Endodermal cell (in vitro differentiated cells): ENCODE measurements around the gene TRERF1. TPM values are rescaled to one million over a fixed set of nuclear protein-coding genes. Genes with fewer than 3 reads are reported as not detected.

ENCODE experiments used
- DNase-seq: peaks from one replicate; pipeline ENCODE4 v3.0.0-alpha.2; 2017
- H3K27ac ChIP-seq: 2 replicates; pipeline ENCODE4 v1.5.1; 2013; ENCODE audit warnings: mild to moderate bottlenecking, low read depth, low read length, moderate library complexity
- H3K27me3 ChIP-seq: 2 replicates; pipeline ENCODE4 v1.6.1; 2013; ENCODE audit warnings: mild to moderate bottlenecking, low read length, moderate library complexity; ENCODE audit not compliant: insufficient read depth, control insufficient read depth, poor library complexity, severe bottlenecking
- H3K36me3 ChIP-seq: 2 replicates; pipeline ENCODE4 v1.7.0; 2013; ENCODE audit warnings: mild to moderate bottlenecking, low read length, moderate library complexity; ENCODE audit not compliant: control insufficient read depth, insufficient read depth
- H3K4me1 ChIP-seq: one replicate; pipeline ENCODE4 v1.7.0; 2013; ENCODE audit warnings: low read length; ENCODE audit not compliant: control insufficient read depth, insufficient read depth
- H3K4me3 ChIP-seq: 2 replicates; pipeline ENCODE4 v1.5.1; 2013; ENCODE audit warnings: mild to moderate bottlenecking, low read length, moderate library complexity
- H3K9ac ChIP-seq: 2 replicates; pipeline ENCODE4 v1.6.1; 2013; ENCODE audit warnings: mild to moderate bottlenecking, low read length, moderate library complexity; ENCODE audit not compliant: poor library complexity, severe bottlenecking; ENCODE audit errors: extremely low read depth
- H3K9me3 ChIP-seq: 2 replicates; pipeline ENCODE4 v1.6.1; 2013; ENCODE audit warnings: mild to moderate bottlenecking, low read length, moderate library complexity; ENCODE audit not compliant: control insufficient read depth
- H3K27ac Mint-ChIP-seq: 2 replicates; pipeline ENCODE4 v1.8.0; 2020; ENCODE audit warnings: mixed read lengths
- H3K27me3 Mint-ChIP-seq: 2 replicates; pipeline ENCODE4 v1.8.0; 2021; ENCODE audit warnings: mild to moderate bottlenecking, mixed read lengths; ENCODE audit not compliant: insufficient read depth
- H3K36me3 Mint-ChIP-seq: 2 replicates; pipeline ENCODE4 v1.8.0; 2020; ENCODE audit warnings: low read depth, mixed read lengths
- H3K4me1 Mint-ChIP-seq: 2 replicates; pipeline ENCODE4 v1.8.0; 2020; ENCODE audit warnings: mixed read lengths
- H3K4me3 Mint-ChIP-seq: 2 replicates; pipeline ENCODE4 v1.8.0; 2020; ENCODE audit warnings: mild to moderate bottlenecking, moderate library complexity, mixed read lengths
- H3K9me3 Mint-ChIP-seq: 2 replicates; pipeline ENCODE4 v1.8.0; 2020; ENCODE audit warnings: mild to moderate bottlenecking, mixed read lengths
- WGBS, 2 experiments: methylation state at CpG; one replicate each; pipeline versions ENCODE4 v1.1.5 to v1.1.7; 2013; ENCODE audit warnings: missing lambda C conversion rate in 2 of 2, mixed read lengths in 1 of 2; ENCODE audit not compliant: insufficient coverage in 1 of 2, insufficient read length in 1 of 2; 5-methylcytosine and 5-hydroxymethylcytosine counted together
- total RNA-seq, 2 donors: library from RNA; stranded (reverse); fragmentation: NEBNext Ultra II Directional in 1 of 2; extraction: Animal tissue kit (Norgen Biotek cat#: 25700) in 1 of 2; gene quantifications; 2 replicates in 1 of 2; 3 replicates in 1 of 2; pipeline ENCODE4 v1.2.1, GENCODE V29; 2021
- TF ChIP-seq, protein P1 (sequence below): fragments of 200-600 bp; sonication (generic); conservative IDR thresholded peaks from 2 replicates; pipeline ENCODE4 v1.5.0; 2021; ENCODE audit warnings: antibody characterized with exemption, mild to moderate bottlenecking

TRERF1 gene
- total RNA-seq, 2 donors from 2014 or later = 4.7 to 5.3 TPM

DNA sequence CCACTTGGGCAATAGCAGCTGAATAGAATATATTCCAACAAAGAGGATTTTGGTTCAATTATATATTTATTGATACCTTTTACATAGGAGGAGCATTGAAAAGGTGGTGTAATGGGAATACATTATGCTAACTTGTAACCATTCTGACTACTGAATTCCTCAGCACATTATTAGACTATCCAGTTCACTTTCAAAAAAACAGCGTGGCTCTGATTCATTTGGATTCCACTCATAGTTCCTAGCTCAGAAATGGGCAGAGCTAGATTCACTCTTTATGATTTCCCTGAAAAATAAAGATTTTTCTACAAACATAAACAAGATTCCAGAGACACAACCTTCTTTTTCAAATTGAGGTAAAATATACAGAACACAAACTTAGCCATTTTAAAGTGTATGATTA lies 9.2 kb upstream of the TRERF1 start:
- peaks cover 5% of the 10 kb centered on the region for H3K9me3 ChIP-seq
- no peaks in the 10 kb centered on the region for H3K27me3 ChIP-seq
- WGBS, 2 experiments = 85 to 89% methylated on average over 1 of the region's 1 CpG
- Mint-ChIP-seq H3K36me3 (no peaks in the 10 kb centered on the region), H3K27ac (no peak overlapping the region), H3K4me1 (peaks cover 5% of the 10 kb centered on the region), H3K9me3 (peaks cover 12% of the 10 kb centered on the region), H3K4me3 (no peak overlapping the region), H3K27me3 (peaks cover 7% of the 10 kb centered on the region)
- H3K4me1 ChIP-seq = no peaks in the 10 kb centered on the region
- H3K36me3 ChIP-seq = no peaks in the 10 kb centered on the region
- TF ChIP-seq, protein P1, sequence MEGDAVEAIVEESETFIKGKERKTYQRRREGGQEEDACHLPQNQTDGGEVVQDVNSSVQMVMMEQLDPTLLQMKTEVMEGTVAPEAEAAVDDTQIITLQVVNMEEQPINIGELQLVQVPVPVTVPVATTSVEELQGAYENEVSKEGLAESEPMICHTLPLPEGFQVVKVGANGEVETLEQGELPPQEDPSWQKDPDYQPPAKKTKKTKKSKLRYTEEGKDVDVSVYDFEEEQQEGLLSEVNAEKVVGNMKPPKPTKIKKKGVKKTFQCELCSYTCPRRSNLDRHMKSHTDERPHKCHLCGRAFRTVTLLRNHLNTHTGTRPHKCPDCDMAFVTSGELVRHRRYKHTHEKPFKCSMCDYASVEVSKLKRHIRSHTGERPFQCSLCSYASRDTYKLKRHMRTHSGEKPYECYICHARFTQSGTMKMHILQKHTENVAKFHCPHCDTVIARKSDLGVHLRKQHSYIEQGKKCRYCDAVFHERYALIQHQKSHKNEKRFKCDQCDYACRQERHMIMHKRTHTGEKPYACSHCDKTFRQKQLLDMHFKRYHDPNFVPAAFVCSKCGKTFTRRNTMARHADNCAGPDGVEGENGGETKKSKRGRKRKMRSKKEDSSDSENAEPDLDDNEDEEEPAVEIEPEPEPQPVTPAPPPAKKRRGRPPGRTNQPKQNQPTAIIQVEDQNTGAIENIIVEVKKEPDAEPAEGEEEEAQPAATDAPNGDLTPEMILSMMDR = no peak
- no peak for DNase-seq
- H3K4me3 ChIP-seq = no peak overlapping the region
- no peak overlapping the region for H3K27ac ChIP-seq
- no peak overlapping the region for H3K9ac ChIP-seq

DNA sequence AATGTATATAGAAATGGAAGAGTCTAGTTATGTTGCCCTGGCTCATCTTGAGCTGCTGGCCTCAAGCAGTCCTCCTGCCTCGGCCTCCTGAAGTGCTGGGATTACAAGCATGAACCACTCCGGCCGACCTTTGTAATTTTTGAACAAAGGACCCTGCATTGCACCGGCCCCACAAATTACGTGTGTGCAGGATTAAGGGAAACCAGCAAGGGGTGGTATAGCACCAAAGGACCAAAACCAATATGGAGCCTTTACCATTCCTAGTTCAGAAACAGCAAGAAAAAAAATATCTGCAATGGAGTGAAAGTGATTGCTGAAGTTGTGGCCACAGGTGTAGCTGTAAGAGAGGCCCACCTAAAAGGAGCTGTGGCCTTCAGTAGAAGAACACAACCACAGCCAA lies 8.2 kb upstream of the TRERF1 start:
- H3K4me3 Mint-ChIP-seq = no peak overlapping the region
- H3K4me1 Mint-ChIP-seq = peaks cover 6% of the 10 kb centered on the region

DNA sequence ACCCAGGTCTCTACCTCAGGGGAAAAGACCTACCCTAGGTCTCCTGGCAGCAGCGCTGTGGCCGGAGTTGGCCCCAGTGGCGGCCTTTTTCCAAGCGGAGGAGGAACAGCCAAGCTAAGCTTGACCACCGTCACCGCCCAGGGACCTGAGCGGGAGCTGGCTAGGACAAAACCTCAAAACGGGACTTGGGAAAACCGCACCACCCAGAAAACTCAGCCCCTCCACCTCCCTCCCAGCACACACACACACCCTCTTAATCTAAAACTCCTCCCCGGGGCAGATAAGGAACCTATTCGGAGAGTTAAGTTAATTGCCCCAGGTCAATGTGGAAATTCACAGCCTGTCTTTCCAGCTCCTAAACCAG lies 2.7 kb upstream of the TRERF1 start:
- no peaks in the 10 kb centered on the region for H3K36me3 Mint-ChIP-seq
- H3K27me3 Mint-ChIP-seq = peaks cover 15% of the 10 kb centered on the region
- H3K9me3 Mint-ChIP-seq = no peaks in the 10 kb centered on the region
- WGBS, 2 experiments = 4 to 10% methylated on average over 5 to 11 of the region's 11 CpGs
- peak overlapping the region; percentile 67 for H3K9ac ChIP-seq
- peaks cover 8% of the 10 kb centered on the region for H3K27me3 ChIP-seq
- peaks cover 32% of the 10 kb centered on the region for H3K4me1 Mint-ChIP-seq
- peak overlapping the region; percentile 86 for H3K27ac Mint-ChIP-seq
- TF ChIP-seq, protein P1 = no peak
- peak overlapping the region; percentile 87 for H3K4me3 Mint-ChIP-seq
- no peaks in the 10 kb centered on the region for H3K9me3 ChIP-seq
- H3K27ac ChIP-seq = peak overlapping the region; percentile 25
- H3K4me3 ChIP-seq = peak overlapping the region; percentile 94
- DNase-seq = peak; percentile 84
- H3K4me1 ChIP-seq = peaks cover 7% of the 10 kb centered on the region
- H3K36me3 ChIP-seq = no peaks in the 10 kb centered on the region

More for the DNA sequence above, 8.2 kb upstream of the TRERF1 start:
- Mint-ChIP-seq H3K9me3 (peaks cover 3% of the 10 kb centered on the region), H3K36me3 (no peaks in the 10 kb centered on the region), H3K27ac (no peak overlapping the region), H3K27me3 (peaks cover 4% of the 10 kb centered on the region)
- H3K27ac ChIP-seq = no peak overlapping the region
- TF ChIP-seq, protein P1 = no peak
- WGBS, 2 experiments = 74 to 91% methylated on average over 5 of the region's 5 CpGs
- H3K4me3 ChIP-seq = no peak overlapping the region
- no peak for DNase-seq
- H3K9ac ChIP-seq = no peak overlapping the region
- H3K36me3 ChIP-seq = no peaks in the 10 kb centered on the region
- H3K27me3 ChIP-seq = no peaks in the 10 kb centered on the region
- H3K9me3 ChIP-seq = no peaks in the 10 kb centered on the region
- no peaks in the 10 kb centered on the region for H3K4me1 ChIP-seq
